GM12891 (cell line): ENCODE measurements around the gene IGFALS.

Source experiments
- PAX5 ChIP-seq: IDR thresholded peaks from 2 replicates; pipeline ENCODE4 v1.6.1; 2011; ENCODE audit warnings: low read length, moderate library complexity, mild to moderate bottlenecking; ENCODE audit not compliant: insufficient read depth, severe bottlenecking
- POLR2A ChIP-seq: IDR thresholded peaks from 2 replicates; pipeline ENCODE4 v1.6.1; 2011; ENCODE audit warnings: low read depth, low read length, control low read depth
- POLR2AphosphoS5 ChIP-seq: IDR thresholded peaks from 2 replicates; pipeline ENCODE4 v1.6.1; 2011; ENCODE audit warnings: low read depth, low read length, control low read depth
- POU2F2 ChIP-seq: IDR thresholded peaks from 2 replicates; pipeline ENCODE4 v1.6.1; 2011; ENCODE audit warnings: low read depth, mild to moderate bottlenecking, control low read depth, low read length, moderate library complexity
- SPI1 ChIP-seq: IDR thresholded peaks from 2 replicates; pipeline ENCODE4 v1.6.1; 2011; ENCODE audit warnings: low read depth, low read length, control low read depth
- TAF1 ChIP-seq: IDR thresholded peaks from 2 replicates; pipeline ENCODE4 v1.6.1; 2011; ENCODE audit warnings: low read depth, low read length, control low read depth

- TF ChIP-seq POLR2A (no peak), TAF1 (no peak), POLR2AphosphoS5 (no peak), SPI1 (no peak), POU2F2 (no peak), PAX5 (no peak)
Observed at GRCh38 chr16:1810106-1810505, 16.6 kb upstream of the IGFALS start.
